Lower leg skin (tissue), 4 donors: ENCODE data around the gene CTSW. TPM values are rescaled to one million over a fixed set of nuclear protein-coding genes. Genes with fewer than 3 reads are reported as not detected.

Experiments
- DNase-seq, 2 donors: peaks; one replicate each; pipeline ENCODE4 v3.0.0-alpha.2; 2019; ENCODE audit warnings: low spot score in 2 of 2
- H3K4me3 ChIP-seq: fragments of 200-600 bp; sonication (generic); 2 replicates; pipeline ENCODE4 v1.5.1; 2017; ENCODE audit warnings: mild to moderate bottlenecking, low read depth; ENCODE audit not compliant: poor library complexity, severe bottlenecking
- POLR2A ChIP-seq, 2 donors: fragments of 450-650 bp; IDR thresholded peaks; one replicate each; pipeline ENCODE4 v1.6.1; 2016 to 2017; ENCODE audit warnings: antibody characterized with exemption in 2 of 2, mild to moderate bottlenecking in 1 of 2, moderate library complexity in 1 of 2
- WGBS, 2 donors: methylation state at CpG; one replicate each; pipeline ENCODE4 v1.1.5; 2018; 5-methylcytosine and 5-hydroxymethylcytosine counted together
- intact Hi-C: fragments of 100-400 bp; cut with DNase I; formaldehyde crosslinking; loops from one replicate; pipeline ENCODE4 v1.15.0; 2023; ENCODE audit warnings: low total_unique reads
- total RNA-seq, 4 donors: library from RNA; depleted of rRNA; stranded (reverse); fragments of >200 nt; gene quantifications; one replicate each; pipeline ENCODE4 v1.1.0, GENCODE V29; 2016
- TF ChIP-seq, protein P1 (sequence below), 3 donors: fragments of 450-650 bp; IDR thresholded peaks; one replicate each; pipeline ENCODE4 v1.5.1; 2016; ENCODE audit warnings: antibody characterized with exemption in 3 of 3, mild to moderate bottlenecking in 3 of 3, moderate library complexity in 2 of 3

CTSW gene
- total RNA-seq, 4 donors from 2014 or later = 0.29 to 0.55 (median 0.29) TPM; not detected in 1

DNA sequence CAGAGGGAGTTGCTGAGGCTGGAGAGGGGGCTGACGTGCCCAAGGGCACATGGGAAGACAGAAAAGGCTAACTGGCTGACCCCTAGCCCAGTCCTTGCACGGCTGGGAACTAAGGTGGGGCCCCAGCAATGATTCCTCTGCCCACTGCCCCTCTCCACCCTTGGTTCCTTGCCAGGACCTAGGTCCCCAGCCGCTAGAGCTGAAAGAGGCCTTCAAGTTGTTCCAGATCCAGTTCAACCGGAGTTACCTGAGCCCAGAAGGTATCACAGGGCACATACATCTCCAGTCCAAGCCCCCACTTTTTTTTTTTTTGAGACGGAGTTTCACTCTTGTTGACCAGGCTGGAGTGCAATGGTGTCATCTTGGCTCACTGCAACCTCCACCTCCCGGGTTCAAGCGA is 390 bp downstream of the CTSW start:
- no peak for TF ChIP-seq POLR2A (IDR thresholded peaks at IDR 0.05)
- TF ChIP-seq, protein P1, sequence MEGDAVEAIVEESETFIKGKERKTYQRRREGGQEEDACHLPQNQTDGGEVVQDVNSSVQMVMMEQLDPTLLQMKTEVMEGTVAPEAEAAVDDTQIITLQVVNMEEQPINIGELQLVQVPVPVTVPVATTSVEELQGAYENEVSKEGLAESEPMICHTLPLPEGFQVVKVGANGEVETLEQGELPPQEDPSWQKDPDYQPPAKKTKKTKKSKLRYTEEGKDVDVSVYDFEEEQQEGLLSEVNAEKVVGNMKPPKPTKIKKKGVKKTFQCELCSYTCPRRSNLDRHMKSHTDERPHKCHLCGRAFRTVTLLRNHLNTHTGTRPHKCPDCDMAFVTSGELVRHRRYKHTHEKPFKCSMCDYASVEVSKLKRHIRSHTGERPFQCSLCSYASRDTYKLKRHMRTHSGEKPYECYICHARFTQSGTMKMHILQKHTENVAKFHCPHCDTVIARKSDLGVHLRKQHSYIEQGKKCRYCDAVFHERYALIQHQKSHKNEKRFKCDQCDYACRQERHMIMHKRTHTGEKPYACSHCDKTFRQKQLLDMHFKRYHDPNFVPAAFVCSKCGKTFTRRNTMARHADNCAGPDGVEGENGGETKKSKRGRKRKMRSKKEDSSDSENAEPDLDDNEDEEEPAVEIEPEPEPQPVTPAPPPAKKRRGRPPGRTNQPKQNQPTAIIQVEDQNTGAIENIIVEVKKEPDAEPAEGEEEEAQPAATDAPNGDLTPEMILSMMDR (IDR thresholded peaks at IDR 0.05) = no peak
- no peak for DNase-seq
- H3K4me3 ChIP-seq = no peak overlapping the region
- WGBS, 2 donors = 66 to 79% methylated on average over 7 of the region's 7 CpGs
- intact Hi-C loops = loop anchor here (5.0 kb wide), 1 partner anchor 107 kb away; no protein-coding TSS in a partner anchor

DNA sequence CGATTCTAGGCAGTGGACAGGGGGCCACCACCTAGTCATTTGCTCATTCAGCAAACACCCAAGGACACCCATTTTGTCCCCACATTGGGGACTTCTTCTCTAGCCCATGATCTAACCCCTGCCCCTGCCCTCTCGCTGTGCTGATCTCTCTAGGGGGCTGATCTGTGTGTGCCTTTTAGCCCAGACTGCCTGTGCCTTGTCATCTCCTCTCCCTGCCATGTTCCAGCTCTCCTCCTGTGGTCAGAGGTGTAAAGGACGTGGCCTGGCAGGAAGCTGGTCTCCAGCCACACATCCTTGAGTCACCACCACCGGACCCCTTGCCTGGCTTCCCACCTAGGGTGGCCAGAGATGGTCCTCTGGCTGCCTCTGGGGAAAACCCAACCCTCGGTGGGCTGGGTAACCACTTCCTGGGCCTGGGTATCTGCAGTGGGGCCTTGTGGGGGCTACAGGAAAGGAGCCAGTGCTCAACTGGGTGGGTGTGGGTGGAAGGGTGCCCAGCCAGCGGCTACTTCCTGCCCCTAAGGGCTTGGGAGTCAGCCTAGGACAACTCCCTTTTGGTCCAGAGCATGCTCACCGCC is 1.3 kb downstream of the CTSW start:
- intact Hi-C loops = loop anchor here (5.0 kb wide), 1 partner anchor 106 kb away; no protein-coding TSS in a partner anchor
- DNase-seq = no peak
- no peak overlapping the region for H3K4me3 ChIP-seq
- WGBS, 2 donors = 62 to 68% methylated on average over 7 of the region's 7 CpGs
- no peak for TF ChIP-seq POLR2A (IDR thresholded peaks at IDR 0.05)
- TF ChIP-seq, protein P1 (IDR thresholded peaks at IDR 0.05) = no peak

DNA sequence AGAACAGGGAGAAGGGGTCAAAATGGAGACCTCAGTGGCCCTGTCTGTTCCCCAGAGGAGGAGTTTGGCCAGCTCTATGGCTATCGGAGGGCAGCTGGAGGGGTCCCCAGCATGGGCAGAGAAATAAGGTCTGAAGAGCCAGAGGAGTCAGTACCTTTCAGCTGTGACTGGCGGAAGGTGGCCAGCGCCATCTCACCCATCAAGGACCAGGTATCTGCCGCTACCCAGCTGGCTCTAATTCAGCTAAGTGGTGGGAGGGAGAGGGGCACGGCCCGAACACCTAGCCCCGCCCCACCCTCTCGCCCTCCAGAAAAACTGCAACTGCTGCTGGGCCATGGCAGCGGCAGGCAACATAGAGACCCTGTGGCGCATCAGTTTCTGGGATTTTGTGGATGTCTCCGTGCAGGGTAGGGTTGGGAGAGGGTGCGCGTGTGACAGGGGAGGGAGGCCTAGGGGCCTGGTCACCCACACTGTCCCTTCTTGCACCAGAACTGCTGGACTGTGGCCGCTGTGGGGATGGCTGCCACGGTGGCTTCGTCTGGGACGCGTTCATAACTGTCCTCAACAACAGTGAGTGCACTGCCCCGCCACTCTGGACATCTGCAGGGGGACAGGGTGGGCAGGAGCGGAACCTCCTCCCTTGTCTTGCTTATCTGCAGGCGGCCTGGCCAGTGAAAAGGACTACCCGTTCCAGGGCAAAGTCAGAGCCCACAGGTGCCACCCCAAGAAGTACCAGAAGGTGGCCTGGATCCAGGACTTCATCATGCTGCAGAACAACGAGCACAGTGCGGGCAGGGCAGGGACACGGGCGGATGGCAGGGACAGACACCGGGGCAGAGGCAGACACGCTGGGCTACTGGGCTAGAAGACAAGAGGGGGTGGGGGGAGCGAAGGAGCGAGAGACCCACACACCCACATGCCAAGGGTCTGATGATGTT is 2.8 kb downstream of the CTSW start:
- TF ChIP-seq, protein P1 (IDR thresholded peaks at IDR 0.05) = no peak
- no peak for TF ChIP-seq POLR2A (IDR thresholded peaks at IDR 0.05)
- WGBS, 2 donors = 88% methylated on average over 30 of the region's 30 CpGs
- no peak for DNase-seq
- intact Hi-C loops = loop anchor here (5.0 kb wide), 1 partner anchor 105 kb away; no protein-coding TSS in a partner anchor
- H3K4me3 ChIP-seq = no peak overlapping the region

DNA sequence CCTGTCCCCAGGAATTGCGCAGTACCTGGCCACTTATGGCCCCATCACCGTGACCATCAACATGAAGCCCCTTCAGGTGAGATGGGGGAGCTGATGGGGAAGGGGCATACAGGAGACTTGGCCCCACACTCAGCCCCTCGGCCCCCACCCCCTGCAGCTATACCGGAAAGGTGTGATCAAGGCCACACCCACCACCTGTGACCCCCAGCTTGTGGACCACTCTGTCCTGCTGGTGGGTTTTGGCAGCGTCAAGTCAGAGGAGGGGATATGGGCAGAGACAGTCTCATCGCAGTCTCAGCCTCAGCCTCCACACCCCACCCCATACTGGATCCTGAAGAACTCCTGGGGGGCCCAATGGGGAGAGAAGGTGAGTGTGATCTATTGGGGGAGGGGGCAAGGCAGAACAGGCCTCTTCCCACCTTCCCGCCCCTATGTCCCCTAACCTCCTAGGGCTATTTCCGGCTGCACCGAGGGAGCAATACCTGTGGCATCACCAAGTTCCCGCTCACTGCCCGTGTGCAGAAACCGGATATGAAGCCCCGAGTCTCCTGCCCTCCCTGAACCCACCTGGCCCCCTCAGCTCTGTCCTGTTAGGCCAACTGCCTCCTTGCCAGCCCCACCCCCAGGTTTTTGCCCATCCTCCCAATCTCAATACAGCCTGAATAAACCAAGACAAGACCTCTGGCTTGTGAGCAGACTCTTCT is 3.6 kb downstream of the CTSW start:
- no peak overlapping the region for H3K4me3 ChIP-seq
- 91 to 93% methylated on average over 13 of the region's 13 CpGs for WGBS, 2 donors
- no peak for DNase-seq
- intact Hi-C loops = loop anchor here (5.0 kb wide), 1 partner anchor 104 kb away; no protein-coding TSS in a partner anchor
- TF ChIP-seq, protein P1 (IDR thresholded peaks at IDR 0.05) = no peak
- TF ChIP-seq POLR2A (IDR thresholded peaks at IDR 0.05) = no peak

DNA sequence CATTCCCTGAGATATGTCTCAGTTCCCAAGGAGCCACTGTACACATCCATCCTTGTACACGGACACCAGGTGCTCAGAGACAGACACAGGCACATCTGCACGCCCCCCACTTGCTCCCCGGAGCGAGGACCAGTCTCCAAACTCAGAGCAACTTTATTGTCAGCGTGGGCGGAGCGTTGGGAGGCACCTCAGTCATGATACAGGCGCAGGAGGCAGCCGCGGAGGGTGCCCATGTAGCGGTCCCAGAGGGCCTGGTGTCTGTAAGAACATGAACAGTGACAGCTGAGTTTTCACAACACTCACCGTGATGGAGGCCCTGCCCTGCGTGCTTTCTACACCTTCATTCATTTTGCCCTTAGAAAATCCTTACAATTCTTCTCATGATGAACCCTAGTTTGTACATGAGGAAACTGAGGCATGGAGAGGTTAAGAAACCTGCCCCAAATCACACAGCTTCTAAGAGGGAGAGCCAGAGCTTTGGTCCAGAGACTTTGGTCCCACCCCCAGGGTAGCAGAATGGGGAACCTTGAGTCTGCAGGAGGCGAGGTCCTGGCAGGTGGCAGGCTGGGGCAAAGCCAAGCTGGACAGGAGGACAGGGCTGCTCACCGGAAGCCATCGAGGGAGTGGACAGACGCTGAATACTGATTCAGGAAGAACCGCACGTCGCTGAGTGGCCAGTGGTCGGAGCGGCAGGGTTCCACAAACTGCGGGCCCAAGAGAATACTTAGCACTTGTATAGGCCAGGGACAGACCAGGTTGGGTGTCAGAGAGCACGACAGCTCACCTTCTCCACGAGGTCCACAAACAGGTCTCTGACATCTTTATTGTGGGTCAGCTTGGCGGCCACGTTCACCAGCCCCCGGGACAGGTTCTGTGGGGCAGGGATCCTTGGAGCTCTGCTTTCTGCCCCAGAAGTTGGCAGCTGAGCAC is 4.4 kb downstream of the CTSW start:
- intact Hi-C loops = loop anchor here (5.0 kb wide), 1 partner anchor 103 kb away; no protein-coding TSS in a partner anchor
- TF ChIP-seq, protein P1 (IDR thresholded peaks at IDR 0.05) = no peak
- TF ChIP-seq POLR2A (IDR thresholded peaks at IDR 0.05) = no peak
- H3K4me3 ChIP-seq = no peak overlapping the region
- WGBS, 2 donors = 81 to 83% methylated on average over 28 of the region's 28 CpGs
- no peak for DNase-seq
